K562 (cell line): ENCODE results near the gene MTMR3. TPM values are rescaled to one million over a fixed set of nuclear protein-coding genes. Genes with fewer than 3 reads are reported as not detected.

Source experiments
- ATAC-seq: fragments of 200-7000 bp; cut with Tn5 transposase; 3 replicates; pipeline ENCODE4 v1.9.1; 2020; ENCODE audit warnings: moderate library complexity
- BruUV-seq: library from RNA; stranded (reverse); fragments of 400-500 nt; replicated peaks from 2 replicates; lab custom pipeline; 2021; lab: Mats Ljungman, UMichigan
- CTCF ChIA-PET: fragments of 300-600 bp; formaldehyde crosslinking; extraction: SDS; loops from one replicate; lab custom pipeline; 2021; ENCODE audit warnings: low intra/inter-chr PET ratio; lab: Yijun Ruan, JAX
- POLR2A ChIA-PET: fragments of 300-600, 350-650 bp; sonication (Branson Sonifier 250); formaldehyde crosslinking; extraction: SDS; loops from one replicate; lab custom pipeline; 2021; ENCODE audit warnings: antibody characterized with exemption, inconsistent platforms; lab: Yijun Ruan, JAX
- DNase-seq, 4 experiments: peaks; one replicate each; pipeline versions ENCODE4 v3.0.0 to v3.0.0-alpha.2; 2011 to 2018; ENCODE audit warnings: low spot score in 3 of 4, mixed read lengths in 3 of 4; ENCODE audit errors: extremely low read depth in 1 of 4
- FAIRE-seq: peaks from 2 replicates; lab custom pipeline; 2011; peaks lifted over from hg19 to GRCh38; lab: Jason Lieb, UNC
- H2AFZ ChIP-seq: 2 replicates; pipeline ENCODE4 v1.6.0; 2011; ENCODE audit warnings: low read depth, low read length, control low read depth, inconsistent platforms
- H3K27ac ChIP-seq: fragments of 200-600 bp; 3 replicates; pipeline ENCODE4 v1.8.0; 2011; ENCODE audit warnings: low read depth, mild to moderate bottlenecking, control low read depth, inconsistent platforms, low read length, moderate library complexity, mixed read lengths; ENCODE audit errors: extremely low read depth
- H3K27me3 ChIP-seq, 2 experiments: fragments of 300-600 bp in 1 of 2; 2 replicates in 1 of 2; 3 replicates in 1 of 2; pipeline versions ENCODE4 v1.6.0 to v1.8.0; 2011; ENCODE audit warnings: inconsistent platforms in 2 of 2, low read length in 2 of 2, mild to moderate bottlenecking in 1 of 2, mixed read lengths in 1 of 2, moderate library complexity in 1 of 2; ENCODE audit not compliant: control insufficient read depth in 2 of 2, insufficient read depth in 2 of 2
- H3K36me3 ChIP-seq: fragments of 300-600 bp; 3 replicates; pipeline ENCODE4 v1.8.0; 2011; ENCODE audit warnings: mild to moderate bottlenecking, low read length, inconsistent platforms; ENCODE audit not compliant: control insufficient read depth, insufficient read depth
- H3K4me1 ChIP-seq, 2 experiments: fragments of 200-600 bp in 1 of 2; replicated peaks in 1 of 2; 2 replicates in 1 of 2; 3 replicates in 1 of 2; pipeline versions ENCODE4 v1.5.1 to v1.8.0; 2011; ENCODE audit warnings: inconsistent platforms in 2 of 2, low read length in 2 of 2, mild to moderate bottlenecking in 1 of 2, mixed read lengths in 1 of 2, moderate library complexity in 1 of 2; ENCODE audit not compliant: control insufficient read depth in 2 of 2, insufficient read depth in 2 of 2
- H3K4me2 ChIP-seq: 2 replicates; pipeline ENCODE4 v1.6.1; 2011; ENCODE audit warnings: low read length, control low read depth, inconsistent platforms, mixed read lengths; ENCODE audit not compliant: insufficient read depth
- H3K4me3 ChIP-seq: fragments of 200-600 bp; sonication (generic), shearing (Covaris generic); 2 replicates; pipeline ENCODE4 v1.5.1; 2016; ENCODE audit warnings: control low read depth, inconsistent platforms
- H3K79me2 ChIP-seq: fragments of 200-600 bp; 3 replicates; pipeline ENCODE4 v1.8.0; 2011; ENCODE audit warnings: low read length, inconsistent platforms; ENCODE audit not compliant: control insufficient read depth, insufficient read depth
- H3K9ac ChIP-seq, 2 experiments: 2 replicates each; pipeline versions ENCODE4 v1.6.0 to v1.6.1; 2011; ENCODE audit warnings: low read depth in 2 of 2, low read length in 2 of 2, control low read depth in 1 of 2, inconsistent platforms in 1 of 2, mild to moderate bottlenecking in 1 of 2, mixed read lengths in 1 of 2; ENCODE audit not compliant: insufficient read depth in 1 of 2
- H3K9me1 ChIP-seq: one replicate; pipeline ENCODE4 v1.6.0; 2011; ENCODE audit warnings: inconsistent platforms, mild to moderate bottlenecking, low read length, moderate library complexity; ENCODE audit not compliant: control insufficient read depth, insufficient read depth
- H3K9me3 ChIP-seq: replicated peaks from 2 replicates; pipeline ENCODE4 v1.5.1; 2011; ENCODE audit warnings: low read depth, low read length, inconsistent platforms; ENCODE audit not compliant: control insufficient read depth, insufficient read depth
- H4K20me1 ChIP-seq: replicated peaks from 2 replicates; pipeline ENCODE4 v1.6.1; 2011; ENCODE audit warnings: low read length, inconsistent platforms, mixed read lengths; ENCODE audit not compliant: control insufficient read depth, insufficient read depth
- ZKSCAN1 ChIP-seq: fragments of 150-350 bp; IDR thresholded peaks from 2 replicates; pipeline ENCODE4 v1.6.1; 2016; ENCODE audit warnings: low read depth, low read length
- in situ Hi-C: fragments of 300-500 bp; cut with MboI; formaldehyde crosslinking; loops from 4 replicates; pipeline ENCODE4 v1.15.0; 2018; ENCODE audit warnings: inconsistent platforms, mixed read lengths
- intact Hi-C: fragments of 100-400 bp; cut with micrococcal nuclease; formaldehyde crosslinking; loops from 2 replicates; pipeline ENCODE4 v1.14.2; 2022
- polyA plus RNA-seq, 8 experiments: library from polyadenylated mRNA; depleted of rRNA in 4 of 8; stranded (reverse) in 5 of 8; unstranded in 3 of 8; fragments of >200 nt; fragmentation: Nextera tagmentation in 2 of 8; fragmentation: Illumina TruSeq in 1 of 8; extraction: Ambion mirVana in 2 of 8; extraction: Trizol in 1 of 8; gene quantifications; 2 replicates each; pipeline versions ENCODE4 v1.2.1 to v1.2.3, GENCODE V29; 2011 to 2014; ENCODE audit warnings: inconsistent platforms in 1 of 8, missing spikeins in 1 of 8
- total RNA-seq, 7 experiments: library from RNA; depleted of rRNA in 6 of 7; stranded (reverse); fragments of >200 nt in 6 of 7; fragmentation: Illumina TruSeq in 2 of 7; extraction: Trizol in 2 of 7; gene quantifications; 2 replicates each; pipeline versions ENCODE4 v1.2.1 to v1.2.3, GENCODE V29; 2011 to 2021; ENCODE audit warnings: low replicate concordance in 1 of 7
- TF ChIP-seq, protein P1 (sequence below): sonication (generic); formaldehyde crosslinking; IDR thresholded peaks from 2 replicates; pipeline ENCODE4 v1.8.0; 2022; ENCODE audit warnings: mild to moderate bottlenecking, missing genetic modification reagents
- TF ChIP-seq, protein P2 (sequence below): sonication (generic); formaldehyde crosslinking; IDR thresholded peaks from 2 replicates; pipeline ENCODE4 v1.8.0; 2022; ENCODE audit warnings: missing genetic modification reagents, mild to moderate bottlenecking, borderline replicate concordance

The MTMR3 gene
- total and polyA plus RNA-seq, 9 of the 15 experiments (the other 6 are each of a cell fraction or from before 2014, with no cell fraction given): 1.6 to 13.7 (median 7.9) TPM

DNA sequence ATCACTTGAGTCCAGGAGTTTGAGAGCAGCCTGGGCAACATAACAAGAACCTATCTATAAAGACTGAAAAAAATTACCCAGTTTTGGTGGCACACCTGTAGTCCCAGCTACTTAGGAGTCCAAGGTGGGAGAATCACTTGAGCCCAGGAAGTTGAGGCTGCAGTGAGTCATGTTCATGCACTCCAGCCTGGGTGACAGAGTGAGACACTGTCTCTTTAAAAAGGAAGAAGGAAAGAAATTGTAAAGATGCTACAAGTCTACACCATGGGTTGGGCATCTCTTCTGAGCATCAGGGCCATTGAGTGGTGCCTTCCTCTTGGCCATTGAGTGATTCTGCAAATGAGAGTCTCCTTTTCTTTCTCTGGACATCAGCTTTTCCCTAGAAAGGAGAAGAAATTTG lies 15.7 kb upstream of the MTMR3 start:
- Histone ChIP-seq H3K79me2 (no peaks in the 10 kb centered on the region), H3K27me3 (no peaks in the 10 kb centered on the region), H3K4me3 (no peak overlapping the region), H3K36me3 (no peaks in the 10 kb centered on the region), H3K27ac (no peak overlapping the region), H3K9me3 (no peaks in the 10 kb centered on the region), H3K4me2 (no peak overlapping the region), H4K20me1 (no peaks in the 10 kb centered on the region), H3K4me1 (no peaks in the 10 kb centered on the region; a peak in 2 of 5 replicates), H2AFZ (no peak overlapping the region), H3K9me1 (no peaks in the 10 kb centered on the region), H3K9ac (no peak overlapping the region)
- intact Hi-C loops (no loop called here), in situ Hi-C loops (no loop called here)
- TF ChIP-seq, protein P1, sequence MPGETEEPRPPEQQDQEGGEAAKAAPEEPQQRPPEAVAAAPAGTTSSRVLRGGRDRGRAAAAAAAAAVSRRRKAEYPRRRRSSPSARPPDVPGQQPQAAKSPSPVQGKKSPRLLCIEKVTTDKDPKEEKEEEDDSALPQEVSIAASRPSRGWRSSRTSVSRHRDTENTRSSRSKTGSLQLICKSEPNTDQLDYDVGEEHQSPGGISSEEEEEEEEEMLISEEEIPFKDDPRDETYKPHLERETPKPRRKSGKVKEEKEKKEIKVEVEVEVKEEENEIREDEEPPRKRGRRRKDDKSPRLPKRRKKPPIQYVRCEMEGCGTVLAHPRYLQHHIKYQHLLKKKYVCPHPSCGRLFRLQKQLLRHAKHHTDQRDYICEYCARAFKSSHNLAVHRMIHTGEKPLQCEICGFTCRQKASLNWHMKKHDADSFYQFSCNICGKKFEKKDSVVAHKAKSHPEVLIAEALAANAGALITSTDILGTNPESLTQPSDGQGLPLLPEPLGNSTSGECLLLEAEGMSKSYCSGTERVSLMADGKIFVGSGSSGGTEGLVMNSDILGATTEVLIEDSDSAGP: peak; percentile 63; the same call in 1 of the 2 replicates
- no peak for TF ChIP-seq ZKSCAN1
- TF ChIP-seq, protein P2, sequence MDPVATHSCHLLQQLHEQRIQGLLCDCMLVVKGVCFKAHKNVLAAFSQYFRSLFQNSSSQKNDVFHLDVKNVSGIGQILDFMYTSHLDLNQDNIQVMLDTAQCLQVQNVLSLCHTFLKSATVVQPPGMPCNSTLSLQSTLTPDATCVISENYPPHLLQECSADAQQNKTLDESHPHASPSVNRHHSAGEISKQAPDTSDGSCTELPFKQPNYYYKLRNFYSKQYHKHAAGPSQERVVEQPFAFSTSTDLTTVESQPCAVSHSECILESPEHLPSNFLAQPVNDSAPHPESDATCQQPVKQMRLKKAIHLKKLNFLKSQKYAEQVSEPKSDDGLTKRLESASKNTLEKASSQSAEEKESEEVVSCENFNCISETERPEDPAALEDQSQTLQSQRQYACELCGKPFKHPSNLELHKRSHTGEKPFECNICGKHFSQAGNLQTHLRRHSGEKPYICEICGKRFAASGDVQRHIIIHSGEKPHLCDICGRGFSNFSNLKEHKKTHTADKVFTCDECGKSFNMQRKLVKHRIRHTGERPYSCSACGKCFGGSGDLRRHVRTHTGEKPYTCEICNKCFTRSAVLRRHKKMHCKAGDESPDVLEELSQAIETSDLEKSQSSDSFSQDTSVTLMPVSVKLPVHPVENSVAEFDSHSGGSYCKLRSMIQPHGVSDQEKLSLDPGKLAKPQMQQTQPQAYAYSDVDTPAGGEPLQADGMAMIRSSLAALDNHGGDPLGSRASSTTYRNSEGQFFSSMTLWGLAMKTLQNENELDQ (CRISPR knock-in tag): no peak
- POLR2A ChIA-PET: no interaction called here
- DNase-seq (no peak), FAIRE-seq (no peak), ATAC-seq (no peak)
- BruUV-seq: no TSS peak
- CTCF ChIA-PET: no interaction called here
